ENCODE results near the gene EPHA6.

EPHA6 gene

GRCh38 chr3:96813134-96813819 is 1.1 kb upstream of the EPHA6 start:
- H3K4me3 ChIP-seq (ENCODE audit: low read depth, low read length), result peak overlapping the region; percentile 47
- TF ChIP-seq CTCF (IDR thresholded peaks at IDR 0.05; ENCODE audit: low read depth, low read length), result peak; percentile 68
- DNase-seq (ENCODE audit: low read depth, low spot score), result peak; percentile 73
- in situ Hi-C loops (cut with HindIII; ENCODE audit: low sequenced_read_pairs), result no loop called here

GRCh38 chr3:96814651-96815567 is 515 bp downstream of the EPHA6 start:
- no peak for TF ChIP-seq CTCF (IDR thresholded peaks at IDR 0.05; ENCODE audit: low read depth, low read length)
- no peak for DNase-seq (ENCODE audit: low read depth, low spot score)
- H3K4me3 ChIP-seq (ENCODE audit: low read depth, low read length), result peak overlapping the region; percentile 47
- in situ Hi-C loops (cut with HindIII; ENCODE audit: low sequenced_read_pairs), result no loop called here

- TF ChIP-seq CTCF (IDR thresholded peaks at IDR 0.05; ENCODE audit: low read depth, low read length), result no peak
- in situ Hi-C loops (cut with HindIII; ENCODE audit: low sequenced_read_pairs), result no loop called here
- DNase-seq (ENCODE audit: low read depth, low spot score), result no peak
- H3K4me3 ChIP-seq (ENCODE audit: low read depth, low read length), result no peak overlapping the region
Observed at GRCh38 chr3:96831175-96831574, 16.8 kb downstream of the EPHA6 start.

- in situ Hi-C loops (cut with HindIII; ENCODE audit: low sequenced_read_pairs), result no loop called here
- TF ChIP-seq CTCF (IDR thresholded peaks at IDR 0.05; ENCODE audit: low read depth, low read length), result no peak
- DNase-seq (ENCODE audit: low read depth, low spot score), result no peak
Observed at GRCh38 chr3:96833301-96833700, 18.9 kb downstream of the EPHA6 start.

DNA sequence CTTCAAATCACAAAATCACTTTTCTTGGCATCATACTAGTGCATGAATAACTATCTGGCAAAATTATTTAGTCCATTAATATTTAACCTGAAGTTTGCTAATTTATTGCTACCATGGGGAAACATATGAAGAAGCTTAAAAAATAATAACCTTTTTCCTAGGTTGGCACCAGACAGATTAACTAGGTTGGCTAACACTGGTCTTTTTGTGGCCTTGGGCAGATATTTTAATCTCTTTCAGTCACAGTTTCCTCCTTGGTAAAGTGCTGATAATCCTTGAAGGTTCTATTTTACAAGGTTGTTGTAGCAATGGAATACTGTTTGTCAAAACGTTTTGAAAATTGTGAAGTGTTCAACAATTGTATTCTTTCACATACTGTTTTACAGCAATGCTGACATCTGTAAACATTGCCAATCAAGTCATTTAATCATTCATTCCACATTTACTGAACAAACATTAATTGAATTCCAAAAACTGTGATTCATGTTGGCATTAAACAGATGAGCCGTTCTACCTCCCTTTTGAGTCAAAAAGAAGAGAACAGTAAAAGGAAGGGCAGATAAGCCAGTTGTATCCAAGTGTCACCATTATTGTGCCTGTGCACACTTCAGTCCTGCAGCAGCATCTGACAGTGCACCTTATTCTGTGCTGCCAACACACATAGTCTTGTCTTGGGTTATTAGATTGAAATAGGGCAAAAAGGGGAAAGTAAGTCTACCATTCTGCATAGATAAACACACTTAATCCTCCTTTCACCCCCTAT is 21.9 kb downstream of the EPHA6 start:
- in situ Hi-C loops (cut with HindIII; ENCODE audit: low sequenced_read_pairs), result no loop called here
- no peak for TF ChIP-seq CTCF (IDR thresholded peaks at IDR 0.05; ENCODE audit: low read depth, low read length)

More at GRCh38 chr3:96833301-96833700, 18.9 kb downstream of the EPHA6 start:
- H3K4me3 ChIP-seq (ENCODE audit: low read depth, low read length), result no peak overlapping the region

GRCh38 chr3:96843505-96844203 is 29.3 kb downstream of the EPHA6 start:
- DNase-seq (ENCODE audit: low read depth, low spot score), result no peak
- in situ Hi-C loops (cut with HindIII; ENCODE audit: low sequenced_read_pairs), result no loop called here
- H3K4me3 ChIP-seq (ENCODE audit: low read depth, low read length), result no peak overlapping the region
- no peak for TF ChIP-seq CTCF (IDR thresholded peaks at IDR 0.05; ENCODE audit: low read depth, low read length)

More for the DNA sequence above, 21.9 kb downstream of the EPHA6 start:
- no peak for DNase-seq (ENCODE audit: low read depth, low spot score)
- H3K4me3 ChIP-seq (ENCODE audit: low read depth, low read length), result no peak overlapping the region
